ENCODE data around the gene ZNF792.
"Not testable (repeated sequence)": the region's sequence is repeated elsewhere in the genome, so short reads cannot be mapped to it uniquely, and the experiment has no call there.

ZNF792 gene

GRCh38 chr19:34920090-34920786 is 43.8 kb downstream of the ZNF792 start:
- not testable (repeated sequence) for DNase-seq

GRCh38 chr19:34918190-34918589 is 45.8 kb downstream of the ZNF792 start:
- DNase-seq, result no peak

- DNase-seq, result not testable (repeated sequence)
Observed at GRCh38 chr19:34917144-34917543, 46.9 kb downstream of the ZNF792 start.

- DNase-seq, result no peak
Observed at GRCh38 chr19:34910770-34911169, 53.3 kb downstream of the ZNF792 start.

All from activated CD4-positive, alpha-beta T cell treated with anti-CD3 and anti-CD28 coated beads, Interleukin-10, Interleukin-2, amounts not matched to agents 100 ng/mL and 50 ng/mL, durations not matched to agents 16 hours and 8 hours (primary cell).